Right kidney (tissue), 1 donor: ENCODE data around the gene PLEKHH2.
"Not testable (repeated sequence)": the region's sequence is repeated elsewhere in the genome, so short reads cannot be mapped to it uniquely, and the experiment has no call there.

Experiments used
- DNase-seq: peaks from one replicate; pipeline ENCODE4 v3.0.0-alpha.2; 2016

PLEKHH2 gene

DNA sequence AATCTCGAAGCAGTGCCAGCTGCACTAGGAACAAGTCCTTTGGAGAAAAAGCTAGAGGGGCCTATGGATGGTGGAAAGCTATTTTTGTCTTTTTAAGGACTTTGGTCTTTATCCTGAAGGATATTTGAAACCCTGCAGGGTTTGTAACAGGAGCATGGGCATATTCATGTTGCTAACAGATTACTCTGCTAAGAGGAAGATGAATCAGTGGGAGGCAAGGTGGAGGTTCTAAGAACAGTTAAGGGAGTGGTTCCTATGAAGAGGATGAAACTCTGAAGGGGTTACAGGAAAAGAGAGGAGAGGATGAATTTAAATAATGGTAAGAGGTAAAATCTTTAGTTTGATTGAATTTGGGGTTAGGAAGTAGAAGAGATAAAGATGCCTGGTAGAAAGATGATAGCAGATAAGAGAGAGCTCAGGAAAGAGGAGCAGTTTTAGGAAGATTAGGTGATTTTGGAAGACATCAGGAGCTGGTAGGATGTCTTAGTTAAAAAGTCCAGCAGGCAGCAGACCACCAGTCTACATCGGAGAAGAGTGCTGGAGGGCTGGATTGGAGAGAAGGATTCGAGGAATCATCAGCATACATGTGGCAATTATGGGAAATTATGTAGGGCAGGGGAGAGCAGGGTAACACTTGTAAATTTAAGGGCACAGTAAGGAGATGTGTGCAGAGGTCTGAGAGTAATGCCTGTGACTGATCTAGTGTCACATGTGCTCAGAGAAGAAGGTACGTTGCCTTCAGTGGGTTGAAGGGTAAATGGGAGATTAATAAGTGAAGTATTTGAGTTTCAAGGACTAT is 78.4 kb downstream of the PLEKHH2 start:
- no peak for DNase-seq

GRCh38 chr2:43717322-43717721 is 80.3 kb downstream of the PLEKHH2 start:
- no peak for DNase-seq

DNA sequence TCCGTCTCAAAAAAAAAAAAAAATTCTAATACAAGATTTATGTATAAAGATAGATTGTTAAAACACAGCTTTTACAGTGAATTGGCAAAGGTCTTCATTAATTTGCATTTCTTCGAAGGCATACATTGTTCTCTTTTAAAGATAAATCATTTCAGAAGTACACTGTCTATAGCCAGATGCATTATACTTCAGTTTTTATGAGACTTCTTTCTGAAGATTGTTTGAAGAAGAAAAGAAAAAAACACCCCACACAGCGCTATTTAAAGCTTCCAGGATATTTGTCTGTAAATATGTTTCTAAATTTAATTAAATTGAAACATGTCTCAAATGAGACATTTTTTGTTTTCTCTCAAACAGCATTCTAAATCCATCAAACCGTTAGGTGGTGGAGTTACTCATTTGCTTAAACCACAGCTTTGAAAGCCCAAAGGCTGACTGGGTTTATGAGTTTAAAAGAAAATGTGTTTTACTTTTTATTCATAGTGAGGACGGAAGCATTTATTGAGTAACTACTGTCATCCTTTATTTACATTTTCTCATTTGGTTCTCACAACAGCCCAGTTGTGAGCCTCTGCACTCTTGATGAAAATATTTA is 81.6 kb downstream of the PLEKHH2 start:
- no peak for DNase-seq

GRCh38 chr2:43724728-43725526 is 87.9 kb downstream of the PLEKHH2 start:
- DNase-seq = no peak

- no peak for DNase-seq
These were observed 88.7 kb downstream of the PLEKHH2 start for GRCh38 chr2:43725711-43726246.

GRCh38 chr2:43726961-43727633 is 90.0 kb downstream of the PLEKHH2 start:
- not testable (repeated sequence) for DNase-seq

DNA sequence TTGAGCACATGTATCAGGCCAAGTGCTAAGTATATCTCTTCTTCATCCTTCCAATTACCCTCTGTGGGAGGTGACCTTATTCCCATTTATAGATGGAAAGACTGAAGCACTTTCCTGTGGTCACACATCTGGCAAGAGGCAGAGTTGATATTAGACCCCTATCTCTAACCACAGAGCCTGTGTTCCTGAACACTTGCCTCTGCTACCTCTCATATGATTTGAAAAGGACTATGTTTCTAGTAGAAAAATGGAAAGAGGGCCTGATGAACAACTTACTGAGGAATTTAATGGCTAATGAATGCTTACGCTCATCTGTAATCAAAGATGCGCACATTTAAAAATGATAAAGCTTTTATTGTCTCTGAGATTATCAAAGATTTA is 90.6 kb downstream of the PLEKHH2 start:
- DNase-seq = no peak

- no peak for DNase-seq
These were observed 92.6 kb downstream of the PLEKHH2 start for GRCh38 chr2:43729491-43730174.

- no peak for DNase-seq
These were observed 94.2 kb downstream of the PLEKHH2 start for GRCh38 chr2:43731211-43731610.

- no peak for DNase-seq
These were observed 99.6 kb downstream of the PLEKHH2 start for GRCh38 chr2:43736637-43737036.

DNA sequence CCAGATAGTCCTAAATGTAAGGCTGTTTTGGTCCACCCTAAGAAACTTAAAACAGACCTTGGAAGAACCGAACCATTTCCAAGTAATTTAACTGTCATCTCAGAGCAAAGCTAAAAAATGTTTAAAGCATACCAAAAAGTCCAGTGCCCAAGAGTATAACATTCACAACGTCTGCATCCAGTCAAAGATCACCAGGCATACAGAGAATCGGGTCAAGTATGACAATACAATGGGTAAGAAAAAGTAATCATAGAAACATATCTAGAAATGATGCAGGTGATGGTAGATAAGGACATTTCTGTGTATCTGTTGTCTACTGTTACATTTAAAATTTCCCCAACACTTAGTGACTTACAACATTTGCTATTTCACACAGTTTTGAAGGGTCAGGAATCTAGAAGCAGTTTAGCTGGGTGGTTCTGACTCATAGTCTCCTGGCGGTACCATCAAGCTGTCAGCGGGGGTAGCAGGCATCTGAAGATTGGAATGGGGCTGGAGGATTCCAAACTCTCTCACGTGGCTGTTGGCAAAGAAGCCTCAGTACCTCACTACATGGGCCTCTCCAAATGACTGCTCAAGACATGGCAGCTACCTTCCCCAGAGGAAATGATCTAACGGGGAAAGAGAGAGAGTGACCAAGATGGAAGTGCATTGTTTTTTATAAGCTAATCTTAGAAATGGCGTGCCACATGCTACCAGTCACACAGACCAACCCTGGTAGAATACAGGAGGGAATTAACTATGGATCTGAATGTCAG is 100.2 kb downstream of the PLEKHH2 start:
- DNase-seq = no peak

DNA sequence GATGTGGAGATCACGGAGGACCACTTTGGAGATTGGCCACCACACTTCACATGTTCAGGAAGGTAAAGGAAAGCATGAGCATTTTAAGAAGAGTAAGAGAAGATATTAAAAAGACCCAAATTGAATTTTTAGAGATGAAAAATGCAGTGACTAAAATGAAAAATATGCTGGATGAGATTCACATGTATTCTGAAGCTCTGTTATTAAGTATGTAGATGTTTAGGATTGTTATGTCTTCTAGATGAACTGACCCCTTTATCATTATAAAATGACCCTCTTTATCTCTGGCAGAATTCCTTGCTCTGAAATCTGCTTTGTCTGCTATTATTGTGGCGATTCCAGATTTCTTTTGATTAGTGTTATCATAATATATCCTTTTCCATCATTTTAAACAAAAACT is 100.8 kb downstream of the PLEKHH2 start:
- DNase-seq = no peak

GRCh38 chr2:43738257-43738656 is 101.2 kb downstream of the PLEKHH2 start:
- no peak for DNase-seq

DNA sequence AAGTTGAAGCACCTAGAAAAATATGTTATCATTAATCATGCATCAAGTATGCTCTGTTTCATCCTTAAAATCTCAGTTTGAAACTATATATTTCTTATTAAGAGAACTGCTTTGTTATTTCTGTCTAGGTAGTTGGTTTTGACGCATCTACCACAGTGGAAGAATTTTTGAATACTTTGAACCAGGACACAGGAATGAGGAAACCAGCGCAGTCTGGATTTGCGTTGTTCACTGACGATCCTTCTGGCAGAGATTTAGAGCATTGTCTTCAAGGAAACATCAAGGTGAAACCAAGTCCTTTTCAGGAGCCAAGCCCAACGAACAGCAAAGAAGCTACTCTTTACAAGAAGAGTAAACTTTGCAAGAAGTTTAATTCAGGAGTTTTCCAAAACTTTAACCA is 106.6 kb downstream of the PLEKHH2 start:
- no peak for DNase-seq

- no peak for DNase-seq
These were observed 108.4 kb downstream of the PLEKHH2 start for GRCh38 chr2:43745457-43745856.

GRCh38 chr2:43748333-43748732 is 111.3 kb downstream of the PLEKHH2 start:
- DNase-seq = no peak

GRCh38 chr2:43749583-43749982 is 112.5 kb downstream of the PLEKHH2 start:
- DNase-seq = no peak

- DNase-seq = no peak
These were observed 114.5 kb downstream of the PLEKHH2 start for GRCh38 chr2:43751476-43751990.

DNA sequence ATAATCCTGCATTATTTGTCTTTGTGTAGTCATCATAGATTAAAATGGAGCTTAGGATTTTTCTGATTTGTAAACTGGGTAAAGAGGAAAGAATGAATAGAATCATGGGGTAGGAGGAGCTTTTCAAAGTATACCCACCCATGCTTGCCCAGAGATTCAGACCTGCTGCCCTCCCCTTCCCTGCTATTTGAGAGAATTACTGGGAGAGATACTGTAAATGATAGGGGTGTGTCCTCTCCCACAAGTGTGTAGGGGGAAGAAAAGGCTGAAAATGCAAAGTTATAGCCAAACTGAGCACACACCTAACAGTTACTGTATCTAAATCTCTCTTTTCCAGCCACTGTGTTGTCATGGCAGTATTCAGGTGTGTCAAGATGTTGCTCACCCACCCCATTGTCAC is 115.2 kb downstream of the PLEKHH2 start:
- no peak for DNase-seq

GRCh38 chr2:43754180-43754579 is 117.1 kb downstream of the PLEKHH2 start:
- DNase-seq = no peak

DNA sequence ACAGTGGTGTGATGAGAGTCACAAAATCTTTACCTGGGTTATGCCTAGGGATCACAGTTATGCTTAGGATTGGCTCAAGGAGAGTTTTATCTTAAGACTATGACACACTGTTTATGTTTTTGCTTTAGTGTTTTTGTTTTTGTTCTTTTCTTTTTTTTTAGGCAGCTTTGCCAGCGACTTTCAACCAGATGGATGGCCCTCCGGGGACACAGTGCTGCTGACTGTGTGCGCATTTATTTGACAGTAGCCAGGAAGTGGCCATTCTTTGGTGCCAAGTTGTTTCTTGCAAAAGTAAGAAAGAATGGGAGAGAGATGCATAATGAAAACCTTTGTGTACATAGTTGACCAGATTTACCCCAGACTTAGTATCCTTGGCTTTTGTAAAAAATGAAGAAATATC is 121.7 kb downstream of the PLEKHH2 start:
- no peak for DNase-seq
